HG03460 (cell line): ENCODE measurements around the gene VEZT.
"Not testable (repeated sequence)": the region's sequence is repeated elsewhere in the genome, so short reads cannot be mapped to it uniquely, and the experiment has no call there.

Source experiments
- ATAC-seq: cut with Tn5 transposase; IDR thresholded peaks from one replicate; pipeline ENCODE4 v1.9.1; 2021; ENCODE audit not compliant: unreplicated experiment

VEZT gene

GRCh38 chr12:95253386-95253785 lies 35.8 kb downstream of the VEZT start:
- ATAC-seq = no peak

- no peak for ATAC-seq
Observed at GRCh38 chr12:95257541-95257940, 39.9 kb downstream of the VEZT start.

GRCh38 chr12:95258151-95258550 lies 40.5 kb downstream of the VEZT start:
- no peak for ATAC-seq

- ATAC-seq = no peak
Observed at GRCh38 chr12:95258803-95259202, 41.2 kb downstream of the VEZT start.

DNA sequence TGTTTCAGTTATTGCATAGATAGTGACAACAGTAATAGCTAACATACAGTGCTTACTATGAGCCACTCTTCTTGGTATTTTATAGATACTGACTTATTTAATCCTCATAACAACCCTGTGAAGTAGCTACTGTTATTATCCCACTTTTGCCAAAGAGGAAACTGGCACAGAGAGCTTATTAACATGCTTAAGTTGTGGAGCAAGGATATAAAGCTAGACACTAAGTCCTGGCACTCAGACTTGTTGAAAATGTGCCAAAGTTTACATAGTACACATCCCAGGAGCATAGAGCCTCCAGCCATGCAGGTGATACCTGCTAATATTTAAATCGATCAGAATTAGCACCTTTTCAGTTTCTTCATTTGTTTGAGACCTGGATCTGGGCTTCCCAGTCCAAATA lies 41.8 kb downstream of the VEZT start:
- ATAC-seq = no peak

GRCh38 chr12:95261109-95261508 lies 43.5 kb downstream of the VEZT start:
- no peak for ATAC-seq

DNA sequence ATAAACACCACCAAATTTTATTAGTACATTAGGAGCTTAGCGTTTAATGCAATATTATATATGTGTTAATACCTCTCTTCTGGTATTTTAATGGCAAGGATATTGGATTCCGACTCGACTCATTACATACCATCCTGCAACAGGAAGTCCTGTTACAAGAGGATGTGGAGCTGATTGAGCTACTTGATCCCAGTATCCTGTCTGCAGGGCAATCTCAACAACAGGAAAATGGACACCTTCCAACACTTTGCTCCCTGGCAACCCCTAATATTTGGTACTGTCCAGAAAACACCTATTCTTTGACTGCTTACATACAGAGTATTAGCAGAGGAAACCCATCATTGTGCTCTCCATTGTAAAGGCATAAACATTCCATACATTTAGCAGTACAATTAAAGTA lies 45.2 kb downstream of the VEZT start:
- no peak for ATAC-seq

DNA sequence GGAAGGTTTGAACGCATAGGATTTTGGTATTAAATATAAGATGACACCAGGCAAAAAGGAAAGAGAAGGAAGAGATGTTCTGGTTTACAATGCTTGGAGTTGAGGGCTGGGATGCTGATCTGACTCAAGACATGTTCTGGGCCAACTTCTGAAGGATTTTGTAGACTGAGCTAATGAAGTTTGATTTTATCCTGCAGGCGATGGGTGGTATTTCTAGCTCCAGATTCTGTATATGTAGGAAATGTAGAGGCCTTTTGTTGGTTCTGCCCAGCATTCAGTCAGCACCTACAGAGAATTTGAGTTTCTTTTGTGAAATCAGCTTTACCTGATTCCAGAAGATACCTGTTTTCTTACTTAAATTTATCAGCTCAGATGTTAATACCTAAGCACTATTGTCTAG lies 48.2 kb downstream of the VEZT start:
- ATAC-seq = no peak

- ATAC-seq = no peak
Observed at GRCh38 chr12:95266254-95266653, 48.6 kb downstream of the VEZT start.

GRCh38 chr12:95269892-95270291 lies 52.3 kb downstream of the VEZT start:
- no peak for ATAC-seq

DNA sequence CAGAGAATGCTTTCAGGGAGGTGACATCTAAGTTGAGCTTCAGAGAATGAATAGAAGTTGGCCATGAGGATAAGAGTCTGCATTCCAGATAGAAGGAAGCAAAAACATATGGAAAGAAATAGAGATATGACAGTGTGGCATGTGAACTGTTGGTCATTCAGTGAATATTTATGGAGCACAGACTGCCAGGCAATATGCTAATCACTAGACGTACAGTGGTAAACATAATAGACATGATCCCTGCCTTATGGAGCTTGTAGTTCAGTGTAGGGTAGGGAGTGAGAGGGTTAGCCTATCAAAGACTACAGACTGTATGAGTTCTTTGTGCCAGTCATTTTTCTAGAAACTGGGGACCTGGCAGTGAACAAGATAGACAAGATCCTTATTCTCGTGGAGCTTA lies 53.9 kb downstream of the VEZT start:
- ATAC-seq = no peak

- no peak for ATAC-seq
Observed at GRCh38 chr12:95277139-95277538, 59.5 kb downstream of the VEZT start.

DNA sequence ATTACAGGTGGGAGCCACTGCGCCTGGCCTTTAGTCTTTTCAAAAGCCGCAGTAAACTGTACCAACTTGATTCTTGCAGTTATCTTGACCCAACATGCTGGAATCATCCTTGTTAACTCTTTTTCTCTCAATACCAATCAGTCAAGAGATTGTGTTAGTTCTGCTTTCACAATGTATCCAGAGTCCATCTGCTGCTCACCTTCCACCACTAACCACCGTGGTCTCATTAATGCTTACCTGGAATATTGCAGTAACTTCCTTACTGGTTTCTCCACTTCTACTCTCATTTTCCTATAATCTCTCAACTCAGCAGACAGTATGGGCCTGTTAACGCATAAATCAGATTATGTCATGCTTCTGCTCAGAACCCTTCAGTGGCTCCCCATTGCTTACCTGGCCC lies 62.2 kb downstream of the VEZT start:
- ATAC-seq = no peak

GRCh38 chr12:95282266-95282665 lies 64.7 kb downstream of the VEZT start:
- ATAC-seq = no peak

- ATAC-seq = no peak
Observed at GRCh38 chr12:95283371-95283770, 65.8 kb downstream of the VEZT start.

GRCh38 chr12:95286713-95287112 lies 69.1 kb downstream of the VEZT start:
- no peak for ATAC-seq

GRCh38 chr12:95291501-95291900 lies 73.9 kb downstream of the VEZT start:
- ATAC-seq = no peak

DNA sequence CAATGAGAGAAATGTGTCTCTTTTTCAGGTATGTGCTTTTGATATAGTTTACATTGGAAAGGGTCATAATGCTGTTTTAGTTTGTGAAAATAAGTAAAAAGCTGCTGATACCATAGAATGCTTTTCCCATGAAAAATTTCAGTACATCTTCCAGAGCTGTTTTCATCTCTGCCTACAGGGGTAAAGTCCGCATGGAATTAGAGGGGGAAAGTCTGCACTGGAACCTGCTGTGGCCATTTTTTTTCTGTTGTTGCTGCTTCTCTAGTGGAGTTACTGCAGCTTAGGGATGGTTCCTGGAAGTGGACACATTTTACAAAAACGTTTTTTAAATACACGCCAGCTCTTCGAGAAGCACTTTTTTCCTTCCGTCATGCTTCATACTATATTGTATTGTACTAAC lies 81.3 kb downstream of the VEZT start:
- ATAC-seq = no peak

- no peak for ATAC-seq
Observed at GRCh38 chr12:95300286-95300685, 82.7 kb downstream of the VEZT start.

DNA sequence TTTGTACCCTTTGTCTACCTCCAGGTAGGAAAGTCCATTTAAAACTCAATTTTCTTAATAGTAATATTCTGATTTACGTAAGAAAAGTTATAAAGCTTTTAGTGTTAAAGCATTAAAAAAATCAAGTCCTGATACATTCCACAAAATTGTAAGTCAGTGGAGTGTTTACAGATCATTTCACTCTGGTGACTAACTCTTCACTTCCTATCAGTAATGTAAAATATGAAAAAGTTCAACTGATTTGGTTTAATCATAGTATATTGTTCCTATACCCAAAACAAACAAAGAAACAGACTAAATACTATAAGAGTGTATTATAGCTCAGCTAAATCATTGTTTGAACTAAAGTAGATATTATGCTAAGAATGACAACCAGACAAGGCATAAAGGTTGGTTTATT lies 85.9 kb downstream of the VEZT start:
- no peak for ATAC-seq

- no peak for ATAC-seq
Observed at GRCh38 chr12:95304673-95305198, 87.1 kb downstream of the VEZT start.

DNA sequence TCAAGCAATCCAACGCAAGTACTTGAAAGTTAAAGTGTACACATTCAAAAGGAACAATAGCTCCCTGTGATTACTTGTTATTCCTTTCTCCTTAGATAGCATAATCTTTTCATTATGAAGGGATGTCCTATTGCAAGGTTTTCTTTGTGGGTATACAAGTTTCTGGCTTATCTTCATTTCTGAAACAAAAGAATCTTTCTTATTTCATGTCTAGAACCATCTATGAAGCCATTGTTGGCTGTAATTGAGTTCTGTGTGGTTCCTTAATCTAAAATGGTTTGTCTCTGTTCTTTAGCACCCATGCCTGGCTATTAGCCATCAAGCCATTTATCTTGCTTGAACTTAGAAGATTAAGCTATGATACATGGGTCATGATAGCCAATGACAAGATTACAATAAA lies 95.0 kb downstream of the VEZT start:
- ATAC-seq = no peak

DNA sequence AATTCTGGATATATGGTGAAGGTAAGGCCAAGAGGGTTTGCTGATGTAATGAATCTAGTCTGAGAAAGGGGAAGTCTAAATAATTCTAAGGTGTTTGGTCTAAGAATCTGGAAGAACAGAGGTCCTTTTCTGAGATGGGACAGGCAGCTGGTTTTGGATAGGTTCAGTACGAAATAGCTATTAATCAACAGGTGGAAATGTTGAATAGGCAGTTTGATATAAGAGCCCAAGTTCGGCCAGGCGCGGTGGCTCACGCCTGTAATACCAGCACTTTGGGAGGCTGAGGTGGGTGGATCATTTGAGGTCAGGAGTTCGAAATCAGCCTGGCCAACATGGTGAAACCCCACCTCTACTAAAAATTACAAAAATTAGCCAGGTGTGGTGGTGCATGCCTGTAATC lies 97.1 kb downstream of the VEZT start:
- ATAC-seq = not testable (repeated sequence)

DNA sequence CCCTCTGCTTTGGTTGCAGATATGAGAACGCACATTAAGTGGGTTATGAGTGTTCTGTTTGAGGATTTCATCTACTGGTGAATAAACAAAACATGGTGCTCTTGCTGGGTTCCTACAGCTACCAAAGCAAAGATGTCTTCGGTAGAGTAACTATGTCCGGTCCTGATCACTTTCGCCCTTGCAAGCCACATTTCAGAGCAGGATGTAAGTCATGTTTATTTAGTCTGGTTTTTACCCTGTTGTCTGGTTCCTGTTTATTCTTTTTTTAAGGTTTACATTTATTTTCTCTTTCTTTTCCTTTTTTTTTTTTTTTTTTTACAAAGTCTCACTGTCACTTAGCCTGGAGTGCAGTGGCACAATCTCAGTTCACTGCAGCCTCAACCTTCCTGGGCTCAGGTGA lies 99.2 kb downstream of the VEZT start:
- no peak for ATAC-seq
